Progenitor cell of endocrine pancreas (in vitro differentiated cells): ENCODE measurements around the gene PCDHA12. TPM values are rescaled to one million over a fixed set of nuclear protein-coding genes. Genes with fewer than 3 reads are reported as not detected.
"Not testable (repeated sequence)": the region's sequence is repeated elsewhere in the genome, so short reads cannot be mapped to it uniquely, and the experiment has no call there.

Source experiments
- DNase-seq: peaks from one replicate; pipeline ENCODE4 v3.0.0; 2021; ENCODE audit warnings: low spot score; ENCODE audit not compliant: unreplicated experiment
- H3K27ac Mint-ChIP-seq: 2 replicates; pipeline ENCODE4 v1.8.0; 2021; ENCODE audit warnings: mild to moderate bottlenecking, moderate library complexity, mixed read lengths
- H3K27me3 Mint-ChIP-seq: 2 replicates; pipeline ENCODE4 v1.8.0; 2021; ENCODE audit warnings: mixed read lengths
- H3K36me3 Mint-ChIP-seq: 2 replicates; pipeline ENCODE4 v1.8.0; 2022; ENCODE audit warnings: mixed read lengths; ENCODE audit not compliant: insufficient read depth
- H3K4me1 Mint-ChIP-seq: 2 replicates; pipeline ENCODE4 v1.8.0; 2021; ENCODE audit warnings: low read depth, mixed read lengths
- H3K4me3 Mint-ChIP-seq: 2 replicates; pipeline ENCODE4 v1.8.0; 2021; ENCODE audit warnings: low read depth, mild to moderate bottlenecking, moderate library complexity, mixed read lengths
- H3K9me3 Mint-ChIP-seq: 2 replicates; pipeline ENCODE4 v1.8.0; 2021; ENCODE audit warnings: low read depth, mixed read lengths
- total RNA-seq: library from RNA; stranded (reverse); gene quantifications from 2 replicates; pipeline ENCODE4 v1.2.1, GENCODE V29; 2021
- TF ChIP-seq, protein P1 (sequence below): fragments of 200-600 bp; sonication (generic); IDR thresholded peaks from one replicate; pipeline ENCODE4 v1.5.0; 2021; ENCODE audit warnings: antibody characterized with exemption, mild to moderate bottlenecking; ENCODE audit not compliant: unreplicated experiment

PCDHA12 gene
- total RNA-seq, 1 donor from 2014 or later = 12.9 TPM

DNA sequence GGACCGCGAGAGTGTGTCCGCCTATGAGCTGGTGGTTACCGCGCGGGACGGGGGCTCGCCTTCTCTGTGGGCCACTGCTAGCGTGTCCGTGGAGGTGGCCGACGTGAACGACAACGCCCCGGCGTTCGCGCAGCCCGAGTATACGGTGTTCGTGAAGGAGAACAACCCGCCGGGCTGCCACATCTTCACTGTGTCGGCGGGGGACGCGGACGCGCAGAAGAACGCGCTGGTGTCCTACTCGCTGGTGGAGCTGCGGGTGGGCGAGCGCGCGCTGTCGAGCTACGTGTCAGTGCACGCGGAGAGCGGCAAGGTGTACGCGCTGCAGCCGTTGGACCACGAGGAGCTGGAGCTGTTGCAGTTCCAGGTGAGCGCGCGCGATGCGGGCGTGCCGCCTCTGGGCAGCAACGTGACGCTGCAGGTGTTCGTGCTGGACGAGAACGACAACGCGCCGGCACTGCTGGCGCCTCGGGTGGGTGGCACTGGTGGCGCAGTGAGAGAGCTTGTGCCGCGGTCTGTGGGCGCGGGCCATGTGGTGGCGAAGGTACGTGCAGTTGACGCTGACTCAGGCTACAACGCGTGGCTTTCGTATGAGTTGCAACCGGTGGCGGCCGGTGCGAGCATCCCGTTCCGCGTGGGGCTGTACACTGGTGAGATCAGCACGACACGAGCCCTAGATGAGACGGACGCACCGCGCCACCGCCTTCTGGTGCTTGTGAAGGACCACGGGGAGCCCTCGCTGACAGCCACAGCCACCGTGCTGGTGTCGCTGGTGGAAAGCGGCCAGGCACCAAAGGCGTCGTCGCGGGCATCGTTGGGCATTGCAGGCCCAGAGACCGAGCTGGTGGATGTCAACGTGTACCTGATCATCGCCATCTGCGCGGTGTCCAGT, 39.2 kb upstream of the PCDHA12 start:
- H3K27me3 Mint-ChIP-seq = no peaks in the 10 kb centered on the region
- H3K4me1 Mint-ChIP-seq = no peaks in the 10 kb centered on the region
- DNase-seq = no peak
- H3K36me3 Mint-ChIP-seq = peaks cover 66% of the 10 kb centered on the region
- no peak overlapping the region for H3K27ac Mint-ChIP-seq
- peaks cover 35% of the 10 kb centered on the region for H3K9me3 Mint-ChIP-seq
- H3K4me3 Mint-ChIP-seq = no peak overlapping the region
- TF ChIP-seq, protein P1, sequence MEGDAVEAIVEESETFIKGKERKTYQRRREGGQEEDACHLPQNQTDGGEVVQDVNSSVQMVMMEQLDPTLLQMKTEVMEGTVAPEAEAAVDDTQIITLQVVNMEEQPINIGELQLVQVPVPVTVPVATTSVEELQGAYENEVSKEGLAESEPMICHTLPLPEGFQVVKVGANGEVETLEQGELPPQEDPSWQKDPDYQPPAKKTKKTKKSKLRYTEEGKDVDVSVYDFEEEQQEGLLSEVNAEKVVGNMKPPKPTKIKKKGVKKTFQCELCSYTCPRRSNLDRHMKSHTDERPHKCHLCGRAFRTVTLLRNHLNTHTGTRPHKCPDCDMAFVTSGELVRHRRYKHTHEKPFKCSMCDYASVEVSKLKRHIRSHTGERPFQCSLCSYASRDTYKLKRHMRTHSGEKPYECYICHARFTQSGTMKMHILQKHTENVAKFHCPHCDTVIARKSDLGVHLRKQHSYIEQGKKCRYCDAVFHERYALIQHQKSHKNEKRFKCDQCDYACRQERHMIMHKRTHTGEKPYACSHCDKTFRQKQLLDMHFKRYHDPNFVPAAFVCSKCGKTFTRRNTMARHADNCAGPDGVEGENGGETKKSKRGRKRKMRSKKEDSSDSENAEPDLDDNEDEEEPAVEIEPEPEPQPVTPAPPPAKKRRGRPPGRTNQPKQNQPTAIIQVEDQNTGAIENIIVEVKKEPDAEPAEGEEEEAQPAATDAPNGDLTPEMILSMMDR = no peak

DNA sequence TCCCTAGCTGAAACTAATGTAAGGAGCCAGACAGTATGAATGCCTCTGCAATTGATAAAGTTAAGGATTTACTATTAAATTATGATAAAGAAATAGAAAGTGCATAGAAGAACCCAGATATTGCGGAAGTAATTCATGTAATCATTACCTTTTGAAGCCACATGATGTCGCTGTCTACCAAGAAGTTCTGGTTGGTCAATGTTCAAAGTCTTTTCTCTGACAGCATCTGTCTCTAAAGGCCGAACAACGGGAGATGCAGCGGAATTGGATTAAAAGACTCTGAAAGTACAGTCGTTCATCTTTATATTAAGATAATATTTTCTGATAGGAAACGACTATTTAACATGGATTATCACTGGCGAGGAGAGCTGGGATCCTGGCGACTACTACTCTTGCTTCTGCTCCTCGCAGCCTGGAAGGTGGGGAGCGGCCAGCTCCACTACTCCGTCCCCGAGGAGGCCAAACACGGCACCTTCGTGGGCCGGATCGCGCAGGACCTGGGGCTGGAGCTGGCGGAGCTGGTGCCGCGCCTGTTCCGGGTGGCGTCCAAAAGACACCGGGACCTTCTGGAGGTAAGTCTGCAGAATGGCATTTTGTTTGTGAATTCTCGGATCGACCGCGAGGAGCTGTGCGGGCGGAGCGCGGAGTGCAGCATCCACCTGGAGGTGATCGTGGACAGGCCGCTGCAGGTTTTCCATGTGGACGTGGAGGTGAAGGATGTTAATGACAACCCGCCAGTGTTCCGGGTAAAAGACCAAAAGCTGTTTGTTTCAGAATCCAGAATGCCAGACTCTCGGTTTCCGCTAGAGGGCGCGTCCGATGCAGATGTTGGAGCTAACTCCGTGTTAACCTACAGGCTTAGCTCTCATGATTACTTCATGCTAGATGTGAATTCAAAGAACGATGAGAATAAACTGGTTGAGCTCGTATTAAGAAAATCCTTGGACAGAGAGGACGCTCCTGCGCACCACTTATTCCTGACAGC, 33.8 kb upstream of the PCDHA12 start, which contains the start of gene PCDHA8:
Gene PCDHA8, plus strand, starts transcription at position 210 of the 985 bp plus-strand sequence. Its CDS starts 135 bp downstream, at position 345.
- Mint-ChIP-seq H3K36me3 (peaks cover 51% of the 10 kb centered on the region), H3K27ac (no peak within 1 kb of the TSS), H3K9me3 (peaks cover 27% of the 10 kb centered on the region), H3K4me1 (no peaks in the 10 kb centered on the region), H3K27me3 (no peaks in the 10 kb centered on the region), H3K4me3 (peak within 1 kb of the TSS; percentile 38)
- TF ChIP-seq, protein P1 = no peak
- no peak for DNase-seq

DNA sequence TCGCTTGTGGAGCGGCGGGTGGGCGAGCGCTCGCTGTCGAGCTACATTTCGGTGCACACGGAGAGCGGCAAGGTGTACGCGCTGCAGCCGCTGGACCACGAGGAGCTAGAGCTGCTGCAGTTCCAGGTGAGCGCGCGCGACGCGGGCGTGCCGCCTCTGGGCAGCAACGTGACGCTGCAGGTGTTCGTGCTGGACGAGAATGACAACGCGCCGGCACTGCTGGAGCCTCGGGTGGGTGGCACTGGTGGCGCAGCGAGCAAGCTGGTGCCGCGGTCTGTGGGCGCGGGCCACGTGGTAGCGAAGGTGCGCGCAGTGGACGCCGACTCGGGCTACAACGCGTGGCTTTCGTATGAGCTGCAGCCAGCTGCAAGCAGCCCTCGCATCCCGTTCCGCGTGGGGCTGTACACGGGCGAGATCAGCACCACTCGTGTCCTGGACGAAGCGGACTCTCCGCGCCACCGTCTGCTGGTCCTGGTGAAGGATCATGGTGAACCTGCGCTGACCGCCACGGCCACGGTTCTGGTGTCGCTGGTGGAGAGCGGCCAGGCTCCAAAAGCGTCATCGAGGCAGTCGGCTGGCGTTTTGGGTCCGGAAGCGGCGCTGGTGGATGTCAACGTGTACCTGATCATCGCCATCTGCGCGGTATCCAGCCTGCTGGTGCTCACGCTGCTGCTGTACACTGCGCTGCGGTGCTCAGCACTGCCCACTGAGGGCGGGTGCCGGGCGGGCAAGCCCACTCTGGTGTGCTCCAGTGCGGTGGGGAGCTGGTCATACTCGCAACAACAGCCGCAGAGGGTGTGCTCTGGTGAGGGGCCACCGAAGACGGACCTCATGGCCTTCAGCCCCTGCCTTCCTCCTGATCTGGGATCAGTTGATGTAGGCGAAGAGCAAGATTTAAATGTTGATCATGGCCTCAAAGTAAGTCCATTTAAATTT, 32.0 kb upstream of the PCDHA12 start:
- Mint-ChIP-seq H3K27me3 (no peaks in the 10 kb centered on the region), H3K4me1 (no peaks in the 10 kb centered on the region), H3K9me3 (peaks cover 36% of the 10 kb centered on the region), H3K27ac (no peak overlapping the region), H3K36me3 (peaks cover 58% of the 10 kb centered on the region), H3K4me3 (no peak overlapping the region)
- DNase-seq = no peak
- TF ChIP-seq, protein P1 = no peak

DNA sequence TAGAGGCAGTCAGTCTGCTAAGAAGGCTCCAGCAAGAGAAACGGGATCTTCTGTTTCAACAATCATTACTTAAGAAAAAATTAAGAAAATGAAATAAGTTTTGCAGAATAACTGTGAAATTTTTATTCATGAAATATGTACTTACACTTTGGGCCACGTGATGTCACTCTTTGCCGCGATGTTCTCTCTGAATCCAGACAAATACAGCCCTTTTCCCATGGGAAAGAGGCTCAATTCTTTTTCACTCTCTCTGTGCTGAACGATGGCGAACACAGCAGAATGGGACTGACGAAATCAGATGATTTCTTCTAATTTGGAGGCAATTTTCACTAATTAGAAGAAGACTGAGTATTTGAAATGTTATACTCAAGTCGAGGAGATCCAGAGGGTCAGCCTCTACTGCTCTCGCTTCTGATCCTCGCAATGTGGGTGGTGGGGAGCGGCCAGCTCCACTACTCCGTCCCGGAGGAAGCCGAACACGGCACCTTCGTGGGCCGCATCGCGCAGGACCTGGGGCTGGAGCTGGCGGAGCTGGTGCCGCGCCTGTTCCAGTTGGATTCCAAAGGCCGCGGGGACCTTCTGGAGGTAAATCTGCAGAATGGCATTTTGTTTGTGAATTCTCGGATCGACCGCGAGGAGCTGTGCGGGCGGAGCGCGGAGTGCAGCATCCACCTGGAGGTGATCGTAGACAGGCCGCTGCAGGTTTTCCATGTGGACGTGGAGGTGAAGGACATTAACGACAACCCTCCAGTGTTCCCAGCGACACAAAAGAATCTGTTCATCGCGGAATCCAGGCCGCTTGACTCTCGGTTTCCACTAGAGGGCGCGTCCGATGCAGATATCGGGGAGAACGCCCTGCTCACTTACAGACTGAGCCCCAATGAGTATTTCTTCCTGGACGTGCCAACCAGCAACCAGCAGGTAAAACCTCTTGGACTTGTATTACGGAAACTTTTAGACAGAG, 26.7 kb upstream of the PCDHA12 start, which contains the start of gene PCDHA9:
Gene PCDHA9, plus strand, starts transcription at position 244 of the 964 bp plus-strand sequence. Its CDS starts 114 bp downstream, at position 358.
- DNase-seq, H3K27me3 Mint-ChIP-seq, H3K4me1 Mint-ChIP-seq: not testable (repeated sequence)
- H3K36me3 Mint-ChIP-seq = peaks cover 53% of the 10 kb centered on the region
- peak within 1 kb of the TSS; percentile 37 for H3K27ac Mint-ChIP-seq
- H3K4me3 Mint-ChIP-seq = peak within 1 kb of the TSS; percentile 48
- H3K9me3 Mint-ChIP-seq = peaks cover 21% of the 10 kb centered on the region

DNA sequence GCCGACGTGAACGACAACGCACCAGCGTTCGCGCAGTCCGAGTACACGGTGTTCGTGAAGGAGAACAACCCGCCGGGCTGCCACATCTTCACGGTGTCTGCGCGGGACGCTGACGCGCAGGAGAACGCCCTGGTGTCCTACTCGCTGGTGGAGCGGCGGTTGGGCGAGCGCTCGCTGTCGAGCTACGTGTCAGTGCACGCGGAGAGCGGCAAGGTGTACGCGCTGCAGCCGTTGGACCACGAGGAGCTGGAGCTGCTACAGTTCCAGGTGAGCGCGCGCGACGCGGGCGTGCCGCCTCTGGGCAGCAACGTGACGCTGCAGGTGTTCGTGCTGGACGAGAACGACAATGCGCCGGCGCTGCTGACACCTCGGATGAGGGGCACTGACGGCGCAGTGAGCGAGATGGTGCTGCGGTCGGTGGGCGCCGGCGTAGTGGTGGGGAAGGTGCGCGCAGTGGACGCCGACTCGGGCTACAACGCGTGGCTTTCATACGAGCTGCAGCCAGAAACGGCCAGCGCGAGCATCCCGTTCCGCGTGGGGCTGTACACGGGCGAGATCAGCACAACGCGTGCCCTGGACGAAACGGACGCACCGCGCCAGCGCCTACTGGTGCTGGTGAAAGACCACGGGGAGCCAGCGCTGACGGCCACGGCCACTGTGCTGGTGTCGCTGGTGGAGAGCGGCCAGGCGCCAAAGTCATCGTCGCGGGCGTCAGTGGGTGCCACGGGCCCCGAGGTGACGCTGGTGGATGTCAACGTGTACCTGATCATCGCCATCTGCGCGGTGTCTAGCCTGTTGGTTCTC, 25.1 kb upstream of the PCDHA12 start:
- H3K9me3 Mint-ChIP-seq = peaks cover 18% of the 10 kb centered on the region
- H3K27me3 Mint-ChIP-seq, H3K4me1 Mint-ChIP-seq, H3K27ac Mint-ChIP-seq, DNase-seq, H3K4me3 Mint-ChIP-seq: not testable (repeated sequence)
- peaks cover 48% of the 10 kb centered on the region for H3K36me3 Mint-ChIP-seq
